ENCODE data around the gene DNAI7.

DNA sequence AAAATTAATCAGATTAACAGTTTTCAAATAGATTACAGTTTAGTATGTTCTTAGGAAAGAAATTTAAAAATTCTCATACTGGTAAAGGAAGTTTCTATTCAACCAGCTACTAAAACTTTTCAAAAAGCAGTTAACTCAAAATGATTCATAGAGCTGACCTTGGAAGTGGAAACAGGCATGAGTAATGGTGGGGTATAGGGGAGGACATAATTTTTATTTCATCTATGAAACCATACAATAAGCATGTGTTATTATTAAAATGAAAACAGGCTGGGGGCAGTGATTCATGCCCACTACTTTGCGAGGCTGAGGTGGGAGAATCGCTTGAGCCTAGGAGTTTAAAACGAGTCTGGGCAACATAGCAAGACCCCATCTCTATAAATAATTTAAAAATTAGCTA is 73.0 kb downstream of the DNAI7 start:
- TF ChIP-seq GABPA (IDR thresholded peaks at IDR 0.05; ENCODE audit: borderline replicate concordance, insufficient read depth, low read length) (no peak), TBP (IDR thresholded peaks at IDR 0.05; ENCODE audit: low read depth, low read length) (no peak), POLR2A (IDR thresholded peaks at IDR 0.05; ENCODE audit: control extremely low read depth in 1 of 2, low read depth in 2 of 2, low read length in 2 of 2) (no peak), EZH2 (IDR thresholded peaks at IDR 0.05; ENCODE audit: low read depth, low read length, severe bottlenecking) (no peak), RAD21 (IDR thresholded peaks at IDR 0.05 in 1 of 2, conservative IDR thresholded peaks at IDR 0.05 in 1 of 2; ENCODE audit: low read depth in 2 of 2, low read length in 2 of 2) (no peak), POLR2AphosphoS5 (IDR thresholded peaks at IDR 0.05; ENCODE audit: low read depth, low read length) (no peak), PHF8 (conservative IDR thresholded peaks at IDR 0.05; ENCODE audit: low read depth, low read length) (no peak), GTF2F1 (IDR thresholded peaks at IDR 0.05; ENCODE audit: borderline replicate concordance, low read depth, low read length) (no peak), CREB1 (IDR thresholded peaks at IDR 0.05) (no peak), TAF1 (IDR thresholded peaks at IDR 0.05; ENCODE audit: low read depth, low read length) (no peak), CHD2 (IDR thresholded peaks at IDR 0.05; ENCODE audit: low read length) (no peak)
- TF ChIP-seq, protein P1, sequence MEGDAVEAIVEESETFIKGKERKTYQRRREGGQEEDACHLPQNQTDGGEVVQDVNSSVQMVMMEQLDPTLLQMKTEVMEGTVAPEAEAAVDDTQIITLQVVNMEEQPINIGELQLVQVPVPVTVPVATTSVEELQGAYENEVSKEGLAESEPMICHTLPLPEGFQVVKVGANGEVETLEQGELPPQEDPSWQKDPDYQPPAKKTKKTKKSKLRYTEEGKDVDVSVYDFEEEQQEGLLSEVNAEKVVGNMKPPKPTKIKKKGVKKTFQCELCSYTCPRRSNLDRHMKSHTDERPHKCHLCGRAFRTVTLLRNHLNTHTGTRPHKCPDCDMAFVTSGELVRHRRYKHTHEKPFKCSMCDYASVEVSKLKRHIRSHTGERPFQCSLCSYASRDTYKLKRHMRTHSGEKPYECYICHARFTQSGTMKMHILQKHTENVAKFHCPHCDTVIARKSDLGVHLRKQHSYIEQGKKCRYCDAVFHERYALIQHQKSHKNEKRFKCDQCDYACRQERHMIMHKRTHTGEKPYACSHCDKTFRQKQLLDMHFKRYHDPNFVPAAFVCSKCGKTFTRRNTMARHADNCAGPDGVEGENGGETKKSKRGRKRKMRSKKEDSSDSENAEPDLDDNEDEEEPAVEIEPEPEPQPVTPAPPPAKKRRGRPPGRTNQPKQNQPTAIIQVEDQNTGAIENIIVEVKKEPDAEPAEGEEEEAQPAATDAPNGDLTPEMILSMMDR (IDR thresholded peaks at IDR 0.05; ENCODE audit: control extremely low read depth in 1 of 3, insufficient read depth in 1 of 3, low read depth in 1 of 3, low read length in 3 of 3) = no peak
- TF ChIP-seq, protein P2, sequence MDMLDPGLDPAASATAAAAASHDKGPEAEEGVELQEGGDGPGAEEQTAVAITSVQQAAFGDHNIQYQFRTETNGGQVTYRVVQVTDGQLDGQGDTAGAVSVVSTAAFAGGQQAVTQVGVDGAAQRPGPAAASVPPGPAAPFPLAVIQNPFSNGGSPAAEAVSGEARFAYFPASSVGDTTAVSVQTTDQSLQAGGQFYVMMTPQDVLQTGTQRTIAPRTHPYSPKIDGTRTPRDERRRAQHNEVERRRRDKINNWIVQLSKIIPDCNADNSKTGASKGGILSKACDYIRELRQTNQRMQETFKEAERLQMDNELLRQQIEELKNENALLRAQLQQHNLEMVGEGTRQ (IDR thresholded peaks at IDR 0.05; ENCODE audit: low read length) = no peak
